Ovary (tissue), 9 donors: ENCODE measurements around the gene TTC9C. TPM values are rescaled to one million over a fixed set of nuclear protein-coding genes. Genes with fewer than 3 reads are reported as not detected.

Source experiments
- DNase-seq, 5 donors: peaks; one replicate each; pipeline ENCODE4 v3.0.0-alpha.2; 2019 to 2020
- H3K27ac ChIP-seq, 2 donors: fragments of 200-600 bp; one replicate each; pipeline versions ENCODE4 v1.5.1 to v1.8.0; 2019 to 2022
- H3K27me3 ChIP-seq: fragments of 200-600 bp; one replicate; pipeline ENCODE4 v1.8.0; 2022
- H3K36me3 ChIP-seq: fragments of 200-600 bp; sonication (generic); one replicate; pipeline ENCODE4 v1.5.1; 2019
- H3K4me1 ChIP-seq: one replicate; pipeline ENCODE4 v1.8.1; 2013; ENCODE audit warnings: mild to moderate bottlenecking, moderate library complexity; ENCODE audit not compliant: insufficient read depth
- H3K4me3 ChIP-seq: fragments of 200-600 bp; sonication (generic); one replicate; pipeline ENCODE4 v1.5.1; 2017
- H3K9me3 ChIP-seq, 2 donors: fragments of 200-600 bp in 1 of 2; sonication (generic) in 1 of 2; one replicate each; pipeline versions ENCODE4 v1.5.1 to v1.8.1; 2013 to 2019; ENCODE audit warnings: mild to moderate bottlenecking in 1 of 2, moderate library complexity in 1 of 2
- CTCF ChIP-seq, 3 donors: fragments of 450-650 bp in 2 of 3; fragments of 200-600 bp in 1 of 3; IDR thresholded peaks; one replicate each; pipeline versions ENCODE4 v1.5.1 to v1.8.0; 2016 to 2022; ENCODE audit warnings: antibody characterized with exemption in 3 of 3, mild to moderate bottlenecking in 1 of 3
- EP300 ChIP-seq: sonication (generic); formaldehyde crosslinking; IDR thresholded peaks from one replicate; pipeline ENCODE4 v1.6.1; 2017; ENCODE audit warnings: antibody characterized with exemption
- POLR2A ChIP-seq: fragments of 450-650 bp; IDR thresholded peaks from one replicate; pipeline ENCODE4 v1.6.1; 2017; ENCODE audit warnings: antibody characterized with exemption, mild to moderate bottlenecking, moderate library complexity
- WGBS, 3 donors: extraction: QIAGEN DNeasy Blood & Tissue Kit in 1 of 3; methylation state at CpG; one replicate each; pipeline versions ENCODE4 v1.1.5 to v1.1.7; 2013 to 2017; 5-methylcytosine and 5-hydroxymethylcytosine counted together
- intact Hi-C, 4 donors: fragments of 100-400 bp; cut with DNase I; formaldehyde crosslinking; loops; one replicate each; pipeline versions ENCODE4 v1.11.0 to v1.15.1; 2022 to 2023
- polyA plus RNA-seq, 2 donors: library from polyadenylated mRNA; stranded (reverse); fragments of 200-250 nt in 1 of 2; fragments of 350-450 nt in 1 of 2; fragmentation: Illumina TruSeq in 1 of 2; extraction: RNeasy Lipid Tissue Mini Kit (QIAGEN cat#74804) in 1 of 2; gene quantifications; one replicate each; pipeline ENCODE4 v1.2.3, GENCODE V29; 2013 to 2014
- total RNA-seq, 7 donors: library from RNA; depleted of rRNA in 2 of 7; stranded (reverse); fragments of >200 nt in 2 of 7; fragmentation: NEBNext Ultra II Directional in 3 of 7; extraction: Animal tissue kit (Norgen Biotek cat#: 25700) in 3 of 7; gene quantifications; one replicate each; pipeline versions ENCODE4 v1.1.0 to v1.2.4, GENCODE V29; 2016 to 2023
- donor health status: DM: no; HTN: no; CAD: no; lungs with moderate emphysema.
- donor health status: DM: no; HTN: no; CAD: no.
- donor health status: Bipolar disorder and iron deficiency.
- donor health status: DM: yes; HTN: yes; CAD: no.
- donor health status: DM: no; HTN: no; CAD: no.
- donor health status: DM: yes; HTN: yes; CAD: no.

Gene TTC9C
- total and polyA plus RNA-seq, 9 donors, result 19.4 to 53.6 (median 30.5) TPM

GRCh38 chr11:62752177-62752785 lies 24.0 kb downstream of the TTC9C start:
- TF ChIP-seq CTCF (IDR thresholded peaks at IDR 0.05), result no peak
- no peak for TF ChIP-seq EP300
- TF ChIP-seq POLR2A, result no peak
- Histone ChIP-seq H3K4me3 (no peak overlapping the region), H3K27ac (no peak overlapping the region), H3K36me3 (no peaks in the 10 kb centered on the region), H3K27me3 (no peaks in the 10 kb centered on the region), H3K9me3 (no peaks in the 10 kb centered on the region), H3K4me1 (peaks cover 7% of the 10 kb centered on the region)
- WGBS, 3 donors, result 95 to 96% (median 95%) methylated on average over 14 of the region's 14 CpGs
- intact Hi-C loops, result no loop called here
- no peak for DNase-seq

- Histone ChIP-seq H3K9me3 (no peaks in the 10 kb centered on the region), H3K27ac (peak overlapping the region in 1 of 2 donors; percentile 84), H3K4me3 (peak overlapping the region; percentile 87), H3K4me1 (peaks cover 7% of the 10 kb centered on the region), H3K36me3 (no peaks in the 10 kb centered on the region), H3K27me3 (no peaks in the 10 kb centered on the region)
- intact Hi-C loops, result no loop called here
- peak in 1 of 5 donors; percentile 40 for DNase-seq
- 78 to 85% (median 79%) methylated on average over 15 of the region's 15 CpGs for WGBS, 3 donors
- TF ChIP-seq CTCF (IDR thresholded peaks at IDR 0.05) (no peak), EP300 (no peak), POLR2A (no peak)
These were observed 24.9 kb downstream of the TTC9C start for GRCh38 chr11:62752994-62753735.

- WGBS, 3 donors, result 0 to 1% (median 0%) methylated on average over 47 of the region's 47 CpGs
- peak; percentile 81 for TF ChIP-seq POLR2A
- peak; percentile 63 for TF ChIP-seq EP300
- peak in 1 of 3 donors; percentile 24 for TF ChIP-seq CTCF (IDR thresholded peaks at IDR 0.05)
- H3K9me3 ChIP-seq, result no peaks in the 10 kb centered on the region
These were observed 25.7 kb downstream of the TTC9C start, which contains the start of gene ZBTB3 for GRCh38 chr11:62753736-62754603. Gene ZBTB3, minus strand, starts transcription at chr11:62754160. Its CDS starts 496 bp downstream, at chr11:62753664.

GRCh38 chr11:62755086-62755615 lies 26.9 kb downstream of the TTC9C start:
- Histone ChIP-seq H3K27ac (no peak overlapping the region), H3K4me1 (peaks cover 7% of the 10 kb centered on the region), H3K4me3 (no peak overlapping the region), H3K9me3 (no peaks in the 10 kb centered on the region), H3K36me3 (no peaks in the 10 kb centered on the region), H3K27me3 (no peaks in the 10 kb centered on the region)
- intact Hi-C loops, result no loop called here
- DNase-seq, result no peak
- WGBS, 3 donors, result 72 to 78% (median 75%) methylated on average over 10 of the region's 10 CpGs
- TF ChIP-seq EP300, result no peak

More at GRCh38 chr11:62753736-62754603, 25.7 kb downstream of the TTC9C start, which contains the start of gene ZBTB3:
- Histone ChIP-seq H3K36me3 (no peaks in the 10 kb centered on the region), H3K27me3 (no peaks in the 10 kb centered on the region), H3K4me1 (peaks cover 7% of the 10 kb centered on the region), H3K4me3 (peak within 1 kb of the TSS; percentile 87), H3K27ac (peak within 1 kb of the TSS; percentile 42 to 84)
- intact Hi-C loops, result no loop called here
- DNase-seq, result peak; percentile 94 to 98 (median 96)
